NCI-H524 treated with DMSO at 0.1 percent for 48 hours (cell line): ENCODE data around the gene CALML5.

Experiments used
- DNase-seq: peaks from one replicate; lab custom pipeline; 2025; lab: John Stamatoyannopoulos, UW

The CALML5 gene, protein sequence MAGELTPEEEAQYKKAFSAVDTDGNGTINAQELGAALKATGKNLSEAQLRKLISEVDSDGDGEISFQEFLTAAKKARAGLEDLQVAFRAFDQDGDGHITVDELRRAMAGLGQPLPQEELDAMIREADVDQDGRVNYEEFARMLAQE

DNA sequence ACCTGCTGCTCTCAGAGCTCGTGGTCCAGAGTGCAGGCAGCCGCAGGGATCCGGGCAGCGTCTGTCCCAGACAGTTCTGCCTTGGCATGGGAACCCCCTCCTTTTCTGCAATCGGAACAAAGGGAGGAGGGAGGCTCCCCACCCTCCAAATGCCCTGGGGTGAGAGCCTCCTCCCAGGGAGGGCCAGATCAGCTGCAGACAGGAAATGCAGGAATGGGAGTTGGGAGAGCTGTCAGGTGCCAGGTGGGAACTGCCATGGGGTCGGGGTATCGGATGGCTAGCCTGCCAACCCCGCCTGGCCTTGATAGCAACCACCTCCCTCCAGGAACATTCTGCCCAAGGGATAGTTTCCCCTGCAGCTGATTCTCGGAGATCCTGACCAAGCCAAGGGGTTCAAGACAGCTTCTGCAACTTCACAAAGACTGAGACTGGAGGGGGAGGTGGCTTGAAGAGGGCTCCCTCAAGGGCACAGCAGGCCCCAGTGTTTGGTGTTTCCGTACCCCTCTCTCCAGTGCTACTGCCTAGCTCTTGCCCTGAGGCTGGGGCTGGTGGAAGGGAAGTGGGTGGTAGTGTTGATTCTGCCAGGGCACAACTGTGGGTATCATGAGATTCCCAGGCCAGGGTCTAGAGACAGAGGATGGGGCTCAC lies at the start of gene CALML5:
TSS of gene CALML5 (minus strand) at position 78 of the 648 bp plus-strand sequence. CDS start 132 bp downstream, outside the sequence.
- no peak for DNase-seq

DNA sequence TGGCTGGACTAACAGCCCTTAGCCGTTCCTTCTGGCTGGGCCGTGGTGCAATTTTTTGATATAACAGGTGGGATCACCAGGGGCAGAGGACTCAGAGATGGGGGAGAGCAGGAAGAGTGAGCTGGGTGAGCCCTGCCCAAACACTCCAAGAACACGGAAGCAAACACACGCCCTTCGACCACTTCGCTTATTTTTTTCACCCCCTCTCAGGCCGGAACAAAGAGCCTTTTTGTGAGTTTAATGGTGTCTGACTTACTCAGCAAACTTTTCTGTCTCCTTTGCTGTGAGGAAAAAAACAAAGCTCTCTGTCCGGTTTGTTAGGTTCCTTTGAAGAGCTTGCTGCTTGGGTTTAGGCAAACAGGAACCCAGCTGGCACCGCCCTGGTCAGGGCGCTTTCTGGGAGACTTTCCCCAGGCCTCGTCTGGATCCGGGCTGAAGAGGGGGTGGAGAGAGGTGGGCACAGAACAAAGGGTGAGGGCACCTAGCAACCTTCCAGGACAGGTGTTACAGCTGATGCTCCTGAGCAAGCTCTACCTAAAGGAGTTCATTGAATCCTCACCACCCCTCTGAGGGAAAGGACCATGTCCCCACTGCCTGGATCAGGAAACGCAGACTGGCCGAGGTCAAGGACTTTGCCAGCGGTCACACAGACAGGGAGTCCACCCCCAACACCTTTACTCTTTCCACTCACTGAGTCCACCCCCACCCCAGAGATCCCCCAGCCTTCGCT lies 48.7 kb upstream of the CALML5 start:
- DNase-seq, result no peak

DNA sequence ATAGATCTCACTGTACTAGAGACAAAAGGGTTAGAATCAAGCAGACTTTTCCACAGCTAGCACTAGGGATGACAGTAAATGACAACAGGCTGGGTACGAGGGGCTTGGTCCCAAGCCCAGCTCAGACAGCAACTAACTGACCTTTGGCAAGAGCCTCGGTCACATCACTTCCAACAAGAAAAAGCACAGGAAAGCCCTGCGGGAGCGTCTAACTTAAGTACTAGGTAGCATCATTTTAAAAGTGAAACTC lies 48.2 kb upstream of the CALML5 start:
- DNase-seq, result no peak

DNA sequence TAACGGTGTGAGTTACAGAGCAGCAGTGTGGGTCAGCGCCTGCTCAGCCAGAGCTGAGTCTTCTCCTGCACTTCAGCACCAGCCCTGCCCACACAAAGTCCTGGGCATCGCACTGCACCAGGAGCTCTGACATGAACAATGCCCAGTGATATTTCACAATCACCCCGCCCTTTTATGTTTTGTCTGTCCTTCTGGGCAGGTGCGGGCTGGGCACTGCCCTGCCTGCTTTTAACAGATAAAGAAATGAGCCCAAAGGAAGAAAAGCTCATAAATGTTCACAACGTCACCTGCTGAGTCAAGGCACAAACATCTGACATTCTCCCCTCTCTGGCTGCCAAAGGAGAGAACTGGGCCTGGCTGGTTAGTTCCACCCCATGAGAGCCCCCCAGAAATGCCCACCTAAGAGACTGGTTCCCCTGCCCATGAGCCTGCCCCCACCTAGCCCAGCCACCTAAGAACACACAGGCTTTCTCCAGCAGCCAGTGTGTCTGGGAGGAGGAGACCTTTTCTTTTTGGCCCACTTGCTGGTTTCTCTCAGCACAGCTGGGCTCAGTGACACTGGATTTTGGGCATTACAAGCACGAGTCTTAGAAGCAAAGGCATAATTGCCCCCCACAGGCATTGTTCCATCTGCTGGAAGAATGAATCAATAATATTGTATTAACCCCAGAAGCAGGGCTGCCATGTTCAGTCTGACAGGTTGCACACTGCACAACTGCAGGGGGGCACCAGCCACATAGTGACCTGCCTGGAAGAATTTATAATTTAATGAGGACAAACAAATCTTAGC lies 47.7 kb upstream of the CALML5 start:
- DNase-seq, result no peak

DNA sequence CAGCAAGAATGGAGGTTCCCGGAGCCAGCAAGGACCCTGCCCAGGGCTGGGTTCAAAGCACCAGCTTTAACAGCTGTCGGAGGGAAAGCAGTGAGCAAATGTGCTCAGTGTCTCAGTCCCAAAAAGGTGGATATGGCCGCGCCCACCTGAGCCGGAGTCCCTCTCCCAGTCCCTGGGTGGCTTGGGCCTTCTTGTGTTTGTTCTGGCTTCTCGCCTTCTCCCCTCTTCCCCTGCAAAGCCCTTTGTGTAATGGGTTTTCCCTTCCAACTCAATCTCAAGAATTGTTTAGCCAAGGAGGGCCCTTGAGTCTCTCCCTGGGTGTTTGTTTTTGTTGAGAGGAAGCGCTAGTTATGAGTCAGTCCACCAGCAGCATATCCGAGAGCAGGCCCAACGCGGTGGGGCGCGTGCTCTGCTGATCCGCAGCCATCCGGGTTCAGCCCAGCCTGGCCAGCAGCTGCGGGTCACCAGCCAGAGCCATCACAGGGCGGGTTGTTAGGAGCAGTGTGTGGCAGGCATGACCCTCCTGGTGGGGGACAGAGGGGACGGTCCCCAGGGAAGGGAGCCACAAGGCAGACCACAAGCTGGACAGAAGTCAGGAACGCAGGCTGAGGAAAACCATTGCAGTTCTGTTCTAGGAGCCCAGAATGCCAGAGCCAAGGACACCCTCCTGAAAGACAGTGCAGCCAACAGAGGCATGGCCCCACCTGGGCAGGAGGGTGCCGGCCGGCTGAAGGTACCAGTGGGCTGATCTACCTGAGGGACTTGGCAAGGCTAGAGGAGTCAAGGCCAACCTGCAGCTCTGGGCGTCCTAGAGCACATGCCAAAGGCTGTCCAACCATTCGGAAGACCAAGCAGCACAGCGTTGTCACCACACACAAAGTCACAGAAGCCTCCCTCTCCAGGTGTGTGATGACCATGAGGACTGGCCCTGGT lies 46.7 kb upstream of the CALML5 start:
- DNase-seq, result no peak

DNA sequence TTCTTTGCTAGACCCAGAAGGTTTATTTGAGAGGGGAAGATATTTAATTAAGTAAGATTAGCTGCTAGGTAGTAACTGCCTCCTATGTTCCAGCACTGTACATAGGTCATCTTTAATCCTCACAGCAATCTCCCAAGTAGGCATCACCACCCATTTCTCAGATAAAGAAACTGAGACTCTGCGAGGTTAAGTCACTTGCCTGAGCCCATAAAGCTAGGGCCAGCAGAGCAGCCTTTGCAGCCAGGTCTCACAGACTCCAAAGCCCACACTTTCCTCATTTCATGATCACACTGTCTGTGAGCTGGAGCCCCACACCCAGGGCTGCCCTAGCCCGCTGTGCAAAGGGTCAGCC lies 46.0 kb upstream of the CALML5 start:
- no peak for DNase-seq

DNA sequence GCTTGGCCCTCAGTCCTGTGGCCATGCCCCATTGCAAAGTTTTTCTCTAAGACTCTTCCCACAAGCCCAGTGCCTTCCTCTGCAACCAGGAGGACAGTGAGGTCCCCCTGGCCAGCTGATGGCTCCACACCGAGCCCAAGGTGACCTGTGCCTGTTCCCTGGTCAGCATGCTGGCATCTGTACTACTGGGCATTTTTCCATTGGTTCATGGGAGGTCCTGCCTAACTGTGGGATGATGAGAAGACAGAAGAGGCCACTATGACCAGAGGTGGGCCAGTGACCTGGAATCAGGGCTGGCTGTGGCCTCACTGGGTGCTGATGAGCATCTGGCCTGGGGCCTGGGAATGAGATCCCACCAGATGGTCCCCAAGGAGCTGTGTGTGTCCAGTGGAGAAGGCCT lies 45.6 kb upstream of the CALML5 start:
- no peak for DNase-seq

DNA sequence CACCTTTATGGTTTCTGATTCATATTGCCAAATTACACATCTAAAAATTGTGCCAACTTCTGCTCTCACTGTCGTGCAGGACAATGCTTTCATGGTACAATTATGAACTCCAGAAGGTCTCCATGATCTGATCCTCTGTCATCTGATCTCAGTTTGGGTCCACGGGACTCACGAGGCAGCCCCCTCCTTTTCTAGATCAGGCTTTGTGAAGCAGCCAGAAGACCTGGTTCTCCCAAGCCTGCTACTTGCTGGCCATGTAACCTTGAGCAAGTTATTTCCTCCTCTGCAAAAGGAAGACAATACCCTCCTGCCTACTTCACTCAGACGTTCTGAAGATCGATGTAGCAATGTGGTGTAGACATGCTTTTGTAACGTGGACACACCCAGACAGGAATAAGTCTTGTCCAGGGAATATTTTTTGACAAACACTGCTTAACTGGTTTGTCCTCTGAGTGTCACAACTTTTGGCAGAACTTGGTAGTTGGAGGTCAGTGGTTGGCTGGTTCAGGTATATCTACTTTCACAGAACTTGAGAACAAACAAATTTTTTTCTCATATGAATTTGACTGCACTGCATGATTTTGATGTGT lies 44.9 kb upstream of the CALML5 start:
- DNase-seq, result no peak

DNA sequence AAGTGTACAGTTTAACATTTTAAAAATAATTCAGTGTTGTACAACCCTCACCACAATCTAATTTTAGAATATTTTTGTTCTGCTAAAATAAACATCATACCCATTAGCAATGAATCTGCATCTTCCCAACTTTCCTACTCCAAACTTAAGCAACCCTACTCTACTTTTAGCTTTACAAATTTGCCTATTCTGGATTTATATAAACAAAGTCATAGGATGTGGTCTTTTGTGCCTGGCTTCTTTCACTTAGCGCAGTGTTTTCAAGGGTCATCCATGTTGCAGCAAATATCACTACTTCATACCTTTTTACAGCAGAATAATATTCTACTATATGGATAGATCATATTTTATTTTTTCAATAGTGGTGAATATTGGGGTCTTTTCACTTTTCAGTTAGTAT lies 44.3 kb upstream of the CALML5 start:
- no peak for DNase-seq

DNA sequence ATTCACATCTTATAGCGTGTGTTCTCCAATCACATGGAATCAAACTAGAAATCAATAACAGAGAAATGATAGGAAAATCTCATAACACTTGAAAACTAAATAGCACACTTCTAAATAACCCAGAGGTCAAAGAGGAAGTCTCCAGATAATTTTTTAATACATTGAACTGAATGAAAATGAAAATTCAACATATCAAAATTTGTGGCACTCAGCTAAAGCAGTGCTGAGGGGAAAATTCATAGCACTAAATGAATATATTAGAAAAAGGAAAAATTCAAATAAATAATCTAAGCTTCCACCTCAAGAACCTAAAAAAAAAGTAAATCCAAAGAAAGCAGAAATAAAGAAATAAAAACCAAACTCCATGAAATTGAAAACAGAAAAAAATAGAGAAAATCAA lies 42.7 kb upstream of the CALML5 start:
- no peak for DNase-seq

DNA sequence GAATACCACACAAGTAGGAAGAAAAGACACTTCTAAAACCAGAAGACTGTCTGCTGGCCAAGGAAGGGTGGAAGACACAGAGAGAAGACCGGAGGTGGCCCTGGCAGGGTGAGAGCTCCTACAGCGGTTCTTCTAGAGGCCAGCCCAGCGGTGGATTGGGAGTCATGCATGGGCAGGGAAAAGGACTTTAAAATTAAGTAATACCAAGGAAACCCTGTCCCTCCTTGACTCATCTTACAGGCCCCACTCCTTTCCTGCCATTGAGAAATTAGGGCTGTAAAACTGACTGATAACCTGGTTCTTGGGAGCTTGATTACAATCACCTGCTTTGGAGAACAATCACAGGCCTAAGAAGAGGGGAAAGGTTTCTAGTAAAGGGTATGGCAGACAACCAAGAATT lies 41.5 kb upstream of the CALML5 start:
- no peak for DNase-seq

DNA sequence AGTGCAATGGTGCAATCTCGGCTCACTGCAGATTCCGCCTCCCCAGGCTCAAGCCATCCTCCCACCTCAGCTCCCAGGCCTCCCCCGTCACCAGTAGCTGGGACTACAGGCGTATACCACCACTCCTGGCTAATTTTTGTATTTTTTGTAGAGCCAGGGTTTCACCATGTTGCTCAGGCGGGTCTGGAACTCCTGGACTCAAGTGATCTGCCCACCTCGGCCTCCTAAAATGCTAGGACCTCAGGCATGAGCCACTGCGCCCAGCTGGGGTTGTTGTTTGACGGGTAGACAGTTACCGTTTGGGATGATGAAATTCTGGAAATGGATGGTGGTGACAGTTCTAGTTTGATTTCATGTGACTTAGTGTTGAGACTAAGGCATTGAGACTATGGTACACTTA lies 40.7 kb upstream of the CALML5 start:
- DNase-seq, result no peak

DNA sequence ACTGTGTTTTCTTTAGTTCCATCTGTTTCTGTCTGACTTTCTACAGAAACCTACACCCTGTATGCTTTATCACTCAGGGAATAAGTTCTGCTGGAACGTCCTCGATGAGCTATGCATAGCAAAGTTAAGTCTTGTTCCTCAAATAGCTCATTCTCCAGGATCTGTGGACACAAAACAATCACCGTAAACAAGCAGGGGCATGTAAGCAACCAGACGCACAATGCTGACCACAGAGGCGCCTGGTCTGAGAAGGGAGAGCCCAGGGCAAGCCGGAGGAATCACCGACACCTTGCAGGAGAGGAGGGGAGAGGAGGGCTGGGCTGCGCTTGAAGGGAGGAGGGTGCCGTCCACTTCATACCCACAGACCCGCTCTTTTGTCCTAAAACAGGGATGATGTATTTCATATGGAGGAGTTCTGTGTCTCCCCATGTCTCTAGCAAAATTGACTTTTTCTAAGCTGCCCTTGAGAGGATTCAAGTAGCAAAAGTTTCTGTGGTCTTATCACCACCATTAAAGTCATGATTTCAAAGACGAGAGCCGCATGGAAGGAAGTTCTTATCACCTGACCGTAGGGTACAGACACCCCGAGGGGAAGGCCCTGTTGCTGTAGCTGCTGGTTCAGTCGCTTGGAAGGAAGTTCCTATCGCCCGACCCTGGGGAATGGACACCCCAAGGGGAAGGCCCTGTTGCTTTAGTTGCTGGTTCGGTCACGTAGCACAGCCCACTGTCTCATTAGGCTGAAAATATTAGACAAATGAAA lies 39.7 kb upstream of the CALML5 start:
- no peak for DNase-seq

DNA sequence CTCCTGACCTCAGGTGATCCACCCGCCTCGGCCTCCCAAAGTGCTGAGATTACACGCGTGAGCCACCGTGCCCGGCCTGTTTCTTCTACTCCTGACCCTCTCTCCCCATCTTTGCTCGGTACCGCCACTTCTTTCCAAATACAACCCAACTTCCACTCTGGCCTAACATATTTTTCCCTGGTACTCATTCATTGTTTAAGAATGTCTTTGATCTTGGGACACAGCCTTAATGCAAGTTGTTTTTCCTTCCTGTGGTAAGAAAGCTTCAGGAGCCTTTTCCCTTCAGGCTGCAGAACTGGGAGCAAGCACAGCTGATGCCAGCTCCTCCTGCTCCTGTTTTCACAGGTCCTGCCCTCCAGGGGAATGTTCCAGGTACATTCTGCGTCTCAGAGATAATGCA lies 39.1 kb upstream of the CALML5 start:
- DNase-seq, result no peak

DNA sequence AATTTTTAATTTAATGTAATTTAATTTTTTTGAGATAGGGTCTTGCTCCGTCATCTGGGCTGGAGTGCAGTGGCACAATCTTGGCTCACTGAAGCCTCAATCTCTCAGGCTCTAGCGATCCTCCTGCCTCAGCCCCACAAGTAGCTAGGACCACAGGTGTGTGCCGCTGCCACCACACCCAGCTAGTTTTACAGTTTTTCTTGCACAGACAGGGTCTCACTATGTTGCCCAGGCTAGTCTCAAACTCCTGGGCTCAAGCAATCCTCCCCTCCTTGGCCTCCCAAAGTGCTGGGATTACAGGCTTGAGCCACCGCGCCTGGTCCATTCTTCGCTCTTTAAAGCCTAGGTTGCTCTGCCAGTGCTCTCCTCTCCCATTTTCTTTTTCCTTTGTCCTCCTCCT lies 38.3 kb upstream of the CALML5 start:
- DNase-seq, result no peak

DNA sequence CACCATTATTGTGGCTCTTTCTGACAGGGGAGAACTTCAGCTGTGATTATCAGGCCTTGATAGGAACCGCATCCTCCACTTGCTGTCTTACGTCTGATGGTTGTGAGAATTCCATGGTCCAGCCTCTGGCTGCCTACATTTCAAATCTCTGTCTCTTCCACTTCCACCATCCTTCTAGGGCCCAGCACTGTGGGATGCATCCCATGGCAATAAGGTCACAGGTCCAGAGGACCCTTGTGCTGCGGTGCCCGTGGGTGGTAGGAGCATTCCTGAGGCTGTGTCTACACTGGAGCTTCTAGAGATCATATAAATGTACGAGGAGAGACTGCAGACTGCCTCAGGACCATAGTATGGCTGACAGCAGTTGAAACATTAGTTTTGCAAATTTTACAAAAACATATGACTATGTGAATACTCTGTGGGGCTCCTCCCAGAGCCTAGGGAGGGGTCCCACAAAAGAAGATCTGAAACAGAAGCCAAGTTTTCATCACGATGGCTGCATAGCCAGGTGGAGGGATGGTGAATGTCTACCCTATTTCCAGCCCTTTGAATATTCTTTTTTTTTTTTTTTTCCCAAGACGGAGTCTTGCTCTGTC lies 37.2 kb upstream of the CALML5 start:
- DNase-seq, result no peak

DNA sequence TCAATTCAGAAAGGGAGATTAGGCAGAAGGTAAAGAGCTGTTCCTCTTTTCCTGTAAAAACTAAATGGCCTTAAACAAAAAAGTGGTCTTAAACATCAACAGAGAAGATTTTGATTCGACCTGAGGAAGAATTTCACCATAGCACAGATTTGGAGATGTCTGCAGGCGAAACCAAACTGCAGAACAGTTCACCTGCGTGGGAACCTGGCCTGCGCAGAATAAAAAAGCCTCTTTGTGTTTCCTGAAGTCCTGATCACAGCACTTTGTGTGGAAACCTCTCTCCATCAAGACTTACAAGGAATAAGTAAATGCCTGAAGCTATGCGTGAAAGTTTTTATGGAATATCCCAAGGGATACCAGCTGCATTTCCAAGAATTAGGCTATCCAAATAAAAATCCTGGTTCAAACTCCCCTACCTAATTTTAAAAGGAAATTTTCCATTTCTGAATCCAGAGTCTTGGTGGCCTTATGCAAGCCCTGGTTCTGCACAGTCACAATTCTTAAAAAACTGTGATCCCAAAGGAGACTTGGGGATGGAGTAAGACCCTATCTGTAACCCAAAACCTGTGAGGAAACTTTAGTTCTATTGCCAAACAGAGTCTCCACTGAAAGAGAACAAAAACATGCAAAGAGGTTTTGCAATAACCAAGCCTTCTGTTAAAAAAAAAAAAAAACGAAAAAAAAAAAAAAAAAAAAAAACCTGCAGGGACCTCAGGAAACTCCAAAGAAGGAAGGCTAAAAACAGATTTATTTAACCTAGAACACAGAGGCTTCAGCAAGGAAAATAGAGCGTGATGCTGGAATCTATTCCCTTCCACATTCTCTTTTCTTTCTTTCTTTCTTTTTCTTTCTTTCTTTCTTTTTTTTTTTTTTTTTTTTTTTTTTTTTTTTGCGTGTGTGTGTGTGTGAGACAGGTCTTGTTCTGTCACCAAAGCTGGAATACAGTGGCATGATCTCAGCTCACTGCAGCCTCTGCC lies 35.8 kb upstream of the CALML5 start:
- DNase-seq, result no peak

DNA sequence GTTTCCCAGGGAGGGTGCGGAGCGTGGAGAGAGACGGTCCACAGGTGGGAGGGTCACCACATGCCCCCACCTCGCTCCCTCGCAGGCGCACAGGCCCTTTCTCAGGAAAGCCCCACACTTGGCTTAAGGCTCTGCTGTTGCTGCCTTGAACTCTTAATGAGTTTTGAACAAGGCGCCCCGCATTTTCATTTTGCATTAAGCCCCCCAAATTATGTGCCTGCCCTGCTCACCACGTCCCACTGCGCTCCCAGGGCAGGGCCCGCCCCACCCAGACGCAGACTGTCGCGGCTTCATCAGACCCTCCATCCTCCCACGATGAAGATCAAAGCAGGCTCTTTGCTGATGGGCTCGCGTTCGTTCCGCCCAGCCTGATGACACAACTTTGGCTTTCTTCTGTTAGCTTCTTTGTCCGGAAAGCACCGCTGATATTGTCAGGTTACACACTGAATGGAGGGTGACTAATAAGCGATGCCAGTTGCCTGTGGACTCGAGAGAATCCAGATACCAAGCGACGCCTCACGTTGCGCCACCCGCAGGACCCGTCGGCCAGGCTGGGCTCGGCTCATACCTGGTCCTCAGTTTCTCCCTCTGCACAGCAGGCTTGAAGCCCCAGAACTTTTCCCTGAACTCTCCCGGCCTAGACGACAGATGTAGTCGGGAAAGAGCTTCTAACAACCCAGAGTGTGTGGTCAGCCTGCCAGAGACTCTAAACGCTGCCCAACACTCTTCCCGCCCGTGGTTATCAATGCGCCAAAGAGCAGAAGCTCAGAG lies 34.9 kb upstream of the CALML5 start:
- DNase-seq, result no peak
